ENCODE data around the gene PDIA3. TPM values are rescaled to one million over a fixed set of nuclear protein-coding genes. Genes with fewer than 3 reads are reported as not detected.
"Not testable (repeated sequence)": the region's sequence is repeated elsewhere in the genome, so short reads cannot be mapped to it uniquely, and the experiment has no call there.

The PDIA3 gene
- total RNA-seq = 100 to 1,000 TPM; 434 to 498 (median 449) TPM

GRCh38 chr15:43746245-43746902, at the start of gene PDIA3:
PDIA3 (plus strand) TSS chr15:43746438; CDS start chr15:43746540, 102 bp downstream.
- H3K27me3 Mint-ChIP-seq (ENCODE audit: low read depth) = not testable (repeated sequence)
- DNase-seq = peak; percentile 78
- H3K4me1 Mint-ChIP-seq (ENCODE audit: low read depth) = peaks cover 37% of the 10 kb centered on the region

DNA sequence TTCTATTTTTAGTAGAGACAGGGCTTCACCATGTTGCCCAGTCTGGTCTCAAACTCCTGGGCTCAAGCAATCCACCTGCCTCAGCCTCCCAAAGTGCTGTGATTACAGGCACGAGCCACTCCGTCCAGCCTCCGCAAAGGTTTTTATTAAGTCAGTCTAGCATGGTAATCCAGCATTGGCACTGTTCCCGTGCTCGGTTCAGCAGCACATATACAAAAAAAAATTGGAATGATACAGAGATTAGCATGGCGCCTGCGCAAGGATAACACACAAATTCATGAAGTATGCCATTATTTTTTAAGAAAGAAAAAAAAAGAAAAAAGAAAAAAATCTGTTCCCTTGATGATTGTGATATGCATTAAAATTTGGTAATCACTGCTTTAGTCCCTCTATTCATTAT, 44.1 kb upstream of the PDIA3 start:
- Mint-ChIP-seq H3K4me3 (no peak overlapping the region), H3K36me3 (ENCODE audit: insufficient read depth) (no peaks in the 10 kb centered on the region), H3K4me1 (ENCODE audit: low read depth) (no peaks in the 10 kb centered on the region), H3K9me3 (no peaks in the 10 kb centered on the region), H3K27me3 (ENCODE audit: low read depth) (peaks cover 15% of the 10 kb centered on the region)
- no peak for DNase-seq
- no peak for ATAC-seq

More at GRCh38 chr15:43746245-43746902, at the start of gene PDIA3:
- not testable (repeated sequence) for H3K9me3 Mint-ChIP-seq; H3K36me3 Mint-ChIP-seq (ENCODE audit: insufficient read depth)
- ATAC-seq = peak; percentile 90 to 92
- H3K4me3 Mint-ChIP-seq = peak within 1 kb of the TSS; percentile 98

DNA sequence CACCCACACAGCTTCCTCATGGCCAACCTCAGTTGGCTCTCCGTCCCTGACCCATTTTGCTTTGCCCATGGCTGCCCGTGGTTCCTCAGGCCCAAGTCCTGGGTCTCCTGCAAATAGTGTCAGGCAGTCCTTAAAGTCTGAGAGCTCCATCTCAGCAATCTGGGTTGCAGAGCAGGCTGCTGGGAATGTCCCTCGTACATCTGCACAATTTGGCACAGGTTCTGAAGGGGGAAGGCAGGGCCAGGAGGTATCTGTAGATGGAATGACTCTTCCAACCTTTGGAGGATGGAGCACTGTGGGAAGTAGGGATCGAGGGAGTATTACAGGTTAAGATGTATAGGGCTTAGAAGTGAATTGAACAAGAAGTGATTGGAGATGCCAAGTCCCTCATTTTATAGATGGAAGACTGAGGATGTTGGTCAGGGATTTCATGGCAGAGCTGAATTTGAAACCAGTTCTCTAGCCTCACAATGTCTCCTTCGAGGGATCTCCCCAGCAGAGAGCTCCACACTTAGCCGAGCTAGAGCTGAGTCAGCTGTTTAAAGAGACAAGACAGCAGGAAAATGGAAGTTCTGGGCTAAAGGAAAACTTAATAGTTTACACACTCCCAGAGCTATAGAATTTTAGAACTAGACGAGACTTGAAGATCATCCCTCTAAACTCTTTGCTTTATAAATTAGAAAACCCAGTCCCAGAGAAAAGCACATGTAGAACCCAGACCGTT, 43.4 kb upstream of the PDIA3 start:
- Mint-ChIP-seq H3K4me1 (ENCODE audit: low read depth) (no peaks in the 10 kb centered on the region), H3K9me3 (no peaks in the 10 kb centered on the region), H3K27me3 (ENCODE audit: low read depth) (peaks cover 10% of the 10 kb centered on the region), H3K36me3 (ENCODE audit: insufficient read depth) (no peaks in the 10 kb centered on the region), H3K4me3 (no peak overlapping the region)
- no peak for ATAC-seq
- no peak for DNase-seq

- not testable (repeated sequence) for ATAC-seq; H3K27me3 Mint-ChIP-seq (ENCODE audit: low read depth); H3K4me1 Mint-ChIP-seq (ENCODE audit: low read depth); H3K36me3 Mint-ChIP-seq (ENCODE audit: insufficient read depth); DNase-seq; H3K9me3 Mint-ChIP-seq; H3K4me3 Mint-ChIP-seq
Measured at GRCh38 chr15:43710431-43711131, 35.7 kb upstream of the PDIA3 start.

DNA sequence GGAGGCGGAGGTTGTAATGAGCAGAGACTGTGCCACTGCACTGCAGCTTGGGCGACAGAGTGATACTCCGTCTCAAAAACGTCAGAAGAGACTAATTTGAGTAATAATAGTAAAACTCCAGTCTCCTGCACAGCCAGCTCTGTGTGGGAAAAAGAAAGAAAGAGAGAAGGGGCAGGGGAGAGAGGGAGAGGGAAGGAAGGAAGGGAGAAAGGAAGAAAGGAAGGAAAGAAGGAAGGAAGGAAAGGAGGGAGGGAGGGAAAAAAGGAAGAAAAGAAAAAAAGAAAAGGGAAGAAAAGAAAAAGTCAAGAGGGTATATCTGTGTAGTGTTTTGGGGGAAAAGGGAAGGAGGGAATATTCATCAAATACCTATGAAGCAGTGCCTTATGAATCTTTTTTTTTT, 23.1 kb upstream of the PDIA3 start:
- ATAC-seq (no peak), DNase-seq (no peak)
- Mint-ChIP-seq H3K36me3 (ENCODE audit: insufficient read depth) (no peaks in the 10 kb centered on the region), H3K4me1 (ENCODE audit: low read depth) (no peaks in the 10 kb centered on the region), H3K4me3 (no peak overlapping the region), H3K9me3 (no peaks in the 10 kb centered on the region), H3K27me3 (ENCODE audit: low read depth) (peaks cover 6% of the 10 kb centered on the region)

GRCh38 chr15:43726306-43726705, 19.9 kb upstream of the PDIA3 start:
- not testable (repeated sequence) for H3K4me1 Mint-ChIP-seq (ENCODE audit: low read depth); ATAC-seq; H3K36me3 Mint-ChIP-seq (ENCODE audit: insufficient read depth); H3K4me3 Mint-ChIP-seq; H3K27me3 Mint-ChIP-seq (ENCODE audit: low read depth); DNase-seq; H3K9me3 Mint-ChIP-seq

- H3K27me3 Mint-ChIP-seq (ENCODE audit: low read depth); ATAC-seq; DNase-seq; H3K4me1 Mint-ChIP-seq (ENCODE audit: low read depth); H3K9me3 Mint-ChIP-seq; H3K4me3 Mint-ChIP-seq; H3K36me3 Mint-ChIP-seq (ENCODE audit: insufficient read depth): not testable (repeated sequence)
Measured at GRCh38 chr15:43728053-43728725, 18.0 kb upstream of the PDIA3 start.

DNA sequence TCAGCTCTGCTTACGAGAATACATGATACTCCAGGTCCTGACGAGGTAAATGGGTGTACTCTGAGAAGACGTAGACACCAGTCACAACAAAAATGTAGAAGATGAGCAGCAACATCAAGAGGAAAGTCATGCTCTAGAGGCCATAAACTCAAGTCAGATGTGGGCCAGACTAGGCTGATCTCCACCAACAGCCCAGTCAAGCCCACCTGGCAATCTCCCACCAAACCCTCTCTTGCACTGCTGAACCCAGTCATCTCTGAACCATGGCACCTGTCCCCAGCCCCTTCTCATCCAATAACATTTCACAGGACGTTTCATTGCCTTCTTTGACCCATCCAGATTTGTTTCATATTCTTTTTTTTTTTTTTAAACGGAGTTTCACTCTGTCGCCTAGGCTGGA, 10.8 kb upstream of the PDIA3 start:
- peaks cover 3% of the 10 kb centered on the region for H3K36me3 Mint-ChIP-seq (ENCODE audit: insufficient read depth)
- no peak overlapping the region for H3K4me3 Mint-ChIP-seq
- no peaks in the 10 kb centered on the region for H3K27me3 Mint-ChIP-seq (ENCODE audit: low read depth)
- no peaks in the 10 kb centered on the region for H3K4me1 Mint-ChIP-seq (ENCODE audit: low read depth)
- H3K9me3 Mint-ChIP-seq = no peaks in the 10 kb centered on the region
- ATAC-seq (no peak), DNase-seq (no peak)

DNA sequence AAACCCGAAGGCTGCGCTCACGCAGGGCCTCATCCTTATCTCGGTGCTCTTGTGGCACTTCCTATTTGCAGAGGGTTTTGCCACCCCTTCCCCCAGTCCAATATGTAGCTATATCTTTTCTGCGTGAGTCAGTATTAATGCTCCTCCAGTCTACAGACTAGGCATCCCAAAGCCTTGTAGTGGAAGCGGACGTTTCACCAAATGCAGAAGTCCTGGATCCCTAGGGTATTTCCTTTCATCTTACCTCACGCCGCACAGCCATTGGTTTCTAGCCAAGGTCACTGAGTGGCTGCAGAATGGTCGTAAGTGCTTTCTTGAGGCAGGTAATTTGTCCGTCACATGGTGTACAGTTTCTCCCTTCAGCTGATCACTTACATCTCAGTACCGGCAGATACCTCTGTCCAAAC, 668 bp downstream of the PDIA3 start:
- H3K9me3 Mint-ChIP-seq; H3K27me3 Mint-ChIP-seq (ENCODE audit: low read depth); DNase-seq: not testable (repeated sequence)
- peaks cover 42% of the 10 kb centered on the region for H3K4me1 Mint-ChIP-seq (ENCODE audit: low read depth)
- ATAC-seq = peak; percentile 48 to 51
- peak overlapping the region; percentile 98 for H3K4me3 Mint-ChIP-seq
- H3K36me3 Mint-ChIP-seq (ENCODE audit: insufficient read depth) = peaks cover 12% of the 10 kb centered on the region

- Mint-ChIP-seq H3K36me3 (ENCODE audit: insufficient read depth) (peaks cover 16% of the 10 kb centered on the region), H3K27me3 (ENCODE audit: low read depth) (no peaks in the 10 kb centered on the region), H3K4me3 (peak overlapping the region; percentile 98), H3K4me1 (ENCODE audit: low read depth) (peaks cover 54% of the 10 kb centered on the region), H3K9me3 (no peaks in the 10 kb centered on the region)
- no peak for ATAC-seq
- no peak for DNase-seq
Measured at GRCh38 chr15:43748376-43748775, 2.1 kb downstream of the PDIA3 start.

DNA sequence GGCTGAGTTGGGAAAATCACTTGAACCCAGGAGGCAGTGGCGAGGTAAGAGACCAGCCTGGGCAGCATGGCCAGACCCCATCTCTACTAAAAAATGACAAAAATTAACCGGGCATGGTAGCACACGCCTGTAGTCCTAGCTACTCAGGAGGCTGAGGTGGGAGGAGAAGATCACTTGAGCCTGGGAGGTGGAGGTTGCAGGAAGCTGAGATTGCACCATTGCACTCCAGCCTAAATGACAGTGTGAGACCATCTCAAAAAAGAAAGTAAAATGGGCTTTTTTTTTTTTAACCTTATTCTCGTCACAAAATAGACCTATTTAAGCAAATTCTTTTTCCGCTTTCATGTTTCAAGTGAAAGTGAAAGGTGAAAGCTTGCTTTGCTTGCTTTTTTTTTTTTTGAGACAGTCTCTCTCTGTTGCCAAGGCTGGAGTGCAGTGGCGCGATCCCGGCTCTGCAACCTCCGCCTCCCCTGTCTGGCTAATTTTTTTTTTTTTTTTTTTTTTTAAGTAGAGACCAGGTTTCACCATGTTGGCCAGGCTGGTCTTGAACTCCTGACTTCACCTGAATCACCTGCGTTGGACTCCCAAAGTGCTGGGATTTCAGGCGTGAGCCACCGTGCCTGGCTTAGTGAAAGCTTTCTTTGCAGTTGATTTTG, 3.6 kb downstream of the PDIA3 start:
- DNase-seq (peak; percentile 11), ATAC-seq (peak; percentile 26 to 35)
- Mint-ChIP-seq H3K9me3 (no peaks in the 10 kb centered on the region), H3K4me1 (ENCODE audit: low read depth) (peaks cover 50% of the 10 kb centered on the region), H3K4me3 (peak overlapping the region; percentile 74), H3K36me3 (ENCODE audit: insufficient read depth) (peaks cover 16% of the 10 kb centered on the region), H3K27me3 (ENCODE audit: low read depth) (no peaks in the 10 kb centered on the region)

DNA sequence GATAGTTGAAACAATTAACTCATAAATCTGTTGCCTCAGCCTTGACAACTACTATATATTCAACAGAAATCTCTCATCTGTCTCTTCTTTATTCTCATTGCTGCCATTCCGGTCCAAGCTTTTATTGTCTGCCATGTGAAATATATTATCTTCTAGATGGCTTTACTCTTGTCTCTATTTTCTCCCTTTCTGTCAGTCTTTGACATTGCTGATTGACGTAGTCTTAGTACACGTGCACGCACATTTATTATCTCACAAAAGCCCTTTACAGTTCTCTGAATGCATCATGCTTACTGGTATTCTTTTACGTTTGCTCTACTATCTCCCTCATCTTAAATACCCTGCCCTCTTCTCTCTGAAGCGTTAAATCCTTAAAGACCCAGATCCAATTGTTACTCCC, 5.6 kb downstream of the PDIA3 start:
- peak overlapping the region; percentile 57 for H3K4me3 Mint-ChIP-seq
- H3K36me3 Mint-ChIP-seq (ENCODE audit: insufficient read depth) = peaks cover 16% of the 10 kb centered on the region
- H3K27me3 Mint-ChIP-seq (ENCODE audit: low read depth) = no peaks in the 10 kb centered on the region
- H3K4me1 Mint-ChIP-seq (ENCODE audit: low read depth) = peaks cover 48% of the 10 kb centered on the region
- no peak for DNase-seq
- H3K9me3 Mint-ChIP-seq = no peaks in the 10 kb centered on the region
- ATAC-seq = no peak

DNA sequence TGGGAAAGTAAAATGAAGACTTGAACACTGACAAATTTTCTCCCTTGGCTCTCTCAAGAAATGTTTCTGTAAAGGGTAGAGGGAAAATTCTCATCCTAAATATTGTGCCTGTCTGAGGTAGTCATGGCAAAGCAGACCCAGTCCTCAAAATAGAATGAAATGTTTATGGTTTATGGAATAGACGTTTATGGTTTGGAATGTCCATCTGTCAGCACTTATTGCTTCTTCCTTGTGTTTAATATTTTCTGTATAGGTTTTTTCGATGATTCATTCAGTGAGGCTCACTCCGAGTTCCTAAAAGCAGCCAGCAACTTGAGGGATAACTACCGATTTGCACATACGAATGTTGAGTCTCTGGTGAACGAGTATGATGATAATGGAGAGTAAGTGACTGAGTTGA, 16.6 kb downstream of the PDIA3 start:
- Mint-ChIP-seq H3K9me3 (no peaks in the 10 kb centered on the region), H3K27me3 (ENCODE audit: low read depth) (no peaks in the 10 kb centered on the region), H3K4me3 (no peak overlapping the region), H3K4me1 (ENCODE audit: low read depth) (no peaks in the 10 kb centered on the region), H3K36me3 (ENCODE audit: insufficient read depth) (peaks cover 25% of the 10 kb centered on the region)
- DNase-seq (no peak), ATAC-seq (no peak)

Measured in activated T-cell treated with anti-CD3 and anti-CD28 coated beads, Interleukin-2, amount 50 U/mL, for 4 hours (primary cell).